ENCODE data around the gene VAMP3.

VAMP3 gene

GRCh38 chr1:7770997-7771822 is at the start of gene VAMP3:
TSS of gene VAMP3 (plus strand) at chr1:7771296. CDS start at chr1:7771384, 88 bp downstream.
- peak; percentile 82 for DNase-seq (ENCODE audit: low spot score)

- no peak for DNase-seq (ENCODE audit: low spot score)
Measured at GRCh38 chr1:7721940-7722669, 49.0 kb upstream of the VAMP3 start.

- no peak for DNase-seq (ENCODE audit: low spot score)
Measured at GRCh38 chr1:7722670-7723012, 48.5 kb upstream of the VAMP3 start.

- no peak for DNase-seq (ENCODE audit: low spot score)
Measured at GRCh38 chr1:7726623-7727022, 44.5 kb upstream of the VAMP3 start.

- DNase-seq (ENCODE audit: low spot score), result no peak
Measured at GRCh38 chr1:7727809-7728471, 43.2 kb upstream of the VAMP3 start.

GRCh38 chr1:7729761-7730160 is 41.3 kb upstream of the VAMP3 start:
- DNase-seq (ENCODE audit: low spot score), result no peak

GRCh38 chr1:7732331-7732730 is 38.8 kb upstream of the VAMP3 start:
- no peak for DNase-seq (ENCODE audit: low spot score)

GRCh38 chr1:7733276-7733675 is 37.8 kb upstream of the VAMP3 start:
- no peak for DNase-seq (ENCODE audit: low spot score)

- no peak for DNase-seq (ENCODE audit: low spot score)
Measured at GRCh38 chr1:7738044-7738443, 33.1 kb upstream of the VAMP3 start.

- no peak for DNase-seq (ENCODE audit: low spot score)
Measured at GRCh38 chr1:7743346-7743745, 27.8 kb upstream of the VAMP3 start.

GRCh38 chr1:7744882-7745281 is 26.2 kb upstream of the VAMP3 start:
- DNase-seq (ENCODE audit: low spot score), result no peak

- no peak for DNase-seq (ENCODE audit: low spot score)
Measured at GRCh38 chr1:7745783-7746182, 25.3 kb upstream of the VAMP3 start.

GRCh38 chr1:7747605-7748004 is 23.5 kb upstream of the VAMP3 start:
- DNase-seq (ENCODE audit: low spot score), result no peak

- no peak for DNase-seq (ENCODE audit: low spot score)
Measured at GRCh38 chr1:7749126-7749525, 22.0 kb upstream of the VAMP3 start.

GRCh38 chr1:7751174-7751573 is 19.9 kb upstream of the VAMP3 start:
- DNase-seq (ENCODE audit: low spot score), result no peak

- DNase-seq (ENCODE audit: low spot score), result peak; percentile 47
Measured at GRCh38 chr1:7752512-7753417, 18.3 kb upstream of the VAMP3 start.

GRCh38 chr1:7753641-7754040 is 17.5 kb upstream of the VAMP3 start:
- DNase-seq (ENCODE audit: low spot score), result no peak

- DNase-seq (ENCODE audit: low spot score), result no peak
Measured at GRCh38 chr1:7754234-7754633, 16.9 kb upstream of the VAMP3 start.

- DNase-seq (ENCODE audit: low spot score), result no peak
Measured at GRCh38 chr1:7755448-7755847, 15.6 kb upstream of the VAMP3 start.

GRCh38 chr1:7760245-7760644 is 10.9 kb upstream of the VAMP3 start:
- no peak for DNase-seq (ENCODE audit: low spot score)

GRCh38 chr1:7761103-7761502 is 10.0 kb upstream of the VAMP3 start:
- DNase-seq (ENCODE audit: low spot score), result no peak

- DNase-seq (ENCODE audit: low spot score), result no peak
Measured at GRCh38 chr1:7767176-7767575, 3.9 kb upstream of the VAMP3 start.

Measured in hematopoietic multipotent progenitor cell treated with erythropoietin and hydrocortisone succinate and interleukin-3 and kit ligand, for 15 days (in vitro differentiated cells).